ENCODE data around the gene NSD1.

Gene NSD1, protein sequence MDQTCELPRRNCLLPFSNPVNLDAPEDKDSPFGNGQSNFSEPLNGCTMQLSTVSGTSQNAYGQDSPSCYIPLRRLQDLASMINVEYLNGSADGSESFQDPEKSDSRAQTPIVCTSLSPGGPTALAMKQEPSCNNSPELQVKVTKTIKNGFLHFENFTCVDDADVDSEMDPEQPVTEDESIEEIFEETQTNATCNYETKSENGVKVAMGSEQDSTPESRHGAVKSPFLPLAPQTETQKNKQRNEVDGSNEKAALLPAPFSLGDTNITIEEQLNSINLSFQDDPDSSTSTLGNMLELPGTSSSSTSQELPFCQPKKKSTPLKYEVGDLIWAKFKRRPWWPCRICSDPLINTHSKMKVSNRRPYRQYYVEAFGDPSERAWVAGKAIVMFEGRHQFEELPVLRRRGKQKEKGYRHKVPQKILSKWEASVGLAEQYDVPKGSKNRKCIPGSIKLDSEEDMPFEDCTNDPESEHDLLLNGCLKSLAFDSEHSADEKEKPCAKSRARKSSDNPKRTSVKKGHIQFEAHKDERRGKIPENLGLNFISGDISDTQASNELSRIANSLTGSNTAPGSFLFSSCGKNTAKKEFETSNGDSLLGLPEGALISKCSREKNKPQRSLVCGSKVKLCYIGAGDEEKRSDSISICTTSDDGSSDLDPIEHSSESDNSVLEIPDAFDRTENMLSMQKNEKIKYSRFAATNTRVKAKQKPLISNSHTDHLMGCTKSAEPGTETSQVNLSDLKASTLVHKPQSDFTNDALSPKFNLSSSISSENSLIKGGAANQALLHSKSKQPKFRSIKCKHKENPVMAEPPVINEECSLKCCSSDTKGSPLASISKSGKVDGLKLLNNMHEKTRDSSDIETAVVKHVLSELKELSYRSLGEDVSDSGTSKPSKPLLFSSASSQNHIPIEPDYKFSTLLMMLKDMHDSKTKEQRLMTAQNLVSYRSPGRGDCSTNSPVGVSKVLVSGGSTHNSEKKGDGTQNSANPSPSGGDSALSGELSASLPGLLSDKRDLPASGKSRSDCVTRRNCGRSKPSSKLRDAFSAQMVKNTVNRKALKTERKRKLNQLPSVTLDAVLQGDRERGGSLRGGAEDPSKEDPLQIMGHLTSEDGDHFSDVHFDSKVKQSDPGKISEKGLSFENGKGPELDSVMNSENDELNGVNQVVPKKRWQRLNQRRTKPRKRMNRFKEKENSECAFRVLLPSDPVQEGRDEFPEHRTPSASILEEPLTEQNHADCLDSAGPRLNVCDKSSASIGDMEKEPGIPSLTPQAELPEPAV (N-terminal part only)

DNA sequence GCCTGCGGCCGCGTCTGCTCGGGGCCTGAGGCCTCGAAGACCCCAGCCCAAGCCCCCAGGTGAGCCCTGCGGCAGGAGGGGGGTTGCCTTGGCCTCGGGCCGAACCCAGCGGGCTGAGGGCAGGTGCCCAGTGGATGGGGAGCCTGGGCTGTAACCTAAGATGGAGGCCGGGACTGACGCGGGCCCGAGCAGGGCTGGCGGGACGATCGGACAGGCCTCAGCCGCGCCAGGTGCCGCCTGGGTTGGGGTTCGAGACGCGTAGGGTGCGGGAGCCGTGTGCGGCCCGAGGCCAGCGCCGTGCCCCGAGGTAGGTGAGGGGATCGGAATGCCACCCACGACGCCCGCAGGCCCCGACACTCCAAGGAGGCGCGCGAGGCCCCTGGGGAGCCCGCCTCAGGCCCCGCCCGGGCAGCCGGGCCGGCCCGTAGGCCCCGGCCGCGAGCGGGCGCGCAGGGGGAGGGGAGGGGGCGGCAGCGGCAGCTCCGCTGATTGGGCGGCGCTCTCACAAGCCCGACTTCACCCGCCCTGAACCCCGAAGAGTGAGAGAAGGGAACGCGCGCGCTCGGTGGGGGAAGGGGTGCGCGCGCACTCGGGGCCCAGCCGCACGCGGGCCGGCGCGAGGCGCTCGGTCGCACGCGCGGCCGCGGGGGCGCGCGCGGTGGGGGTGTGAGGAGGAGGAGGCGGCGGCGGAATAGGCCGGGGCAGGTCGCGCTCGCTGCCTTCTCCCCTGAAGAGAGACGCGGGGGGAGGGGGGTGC is at the start of gene NSD1:
Gene NSD1 (plus strand): TSS at position 678 of the 757 bp plus-strand sequence. CDS start 1,331 bp downstream, outside the sequence.
- DNase-seq: peak; percentile 92

GRCh38 chr5:177084175-177084574 is 49.4 kb upstream of the NSD1 start:
- no peak for DNase-seq

- DNase-seq: no peak
These were observed 47.5 kb upstream of the NSD1 start for GRCh38 chr5:177085985-177086653.

GRCh38 chr5:177086654-177087397 is 46.7 kb upstream of the NSD1 start, which contains the start of gene FGFR4:
Gene FGFR4, plus strand, starts transcription at chr5:177086915. Its CDS starts 2,688 bp downstream, at chr5:177089603.
- peak; percentile 64 for DNase-seq

DNA sequence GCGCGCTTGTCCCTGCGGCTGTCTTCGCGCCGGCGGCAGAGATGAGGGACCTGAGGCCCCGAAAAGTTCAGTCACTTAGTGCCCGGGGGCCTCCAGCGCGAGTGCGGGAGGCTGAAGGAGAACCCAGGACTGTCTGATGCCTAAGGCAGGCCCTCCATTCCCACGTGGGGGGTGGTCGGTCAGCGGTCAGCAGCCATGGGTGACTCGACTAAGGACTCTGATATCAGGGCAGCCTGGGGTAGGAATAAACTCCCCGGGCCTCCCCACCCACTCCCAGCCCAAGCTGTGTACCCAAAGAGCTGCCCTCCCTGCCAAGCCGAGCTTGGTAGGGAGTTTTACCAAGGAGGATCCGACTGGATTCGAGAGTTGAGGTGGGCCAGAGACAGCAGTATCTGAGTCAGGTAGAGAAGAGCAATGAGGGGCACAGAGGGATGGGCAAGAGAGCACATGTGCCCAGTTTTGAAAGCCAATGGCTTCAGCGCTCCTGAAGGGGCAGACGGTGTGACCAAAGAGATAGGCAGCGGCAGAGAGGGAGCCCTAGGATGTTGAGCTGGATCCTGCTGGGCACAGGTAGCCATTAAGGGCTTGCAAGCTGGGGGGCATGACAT is 46.1 kb upstream of the NSD1 start:
- no peak for DNase-seq

DNA sequence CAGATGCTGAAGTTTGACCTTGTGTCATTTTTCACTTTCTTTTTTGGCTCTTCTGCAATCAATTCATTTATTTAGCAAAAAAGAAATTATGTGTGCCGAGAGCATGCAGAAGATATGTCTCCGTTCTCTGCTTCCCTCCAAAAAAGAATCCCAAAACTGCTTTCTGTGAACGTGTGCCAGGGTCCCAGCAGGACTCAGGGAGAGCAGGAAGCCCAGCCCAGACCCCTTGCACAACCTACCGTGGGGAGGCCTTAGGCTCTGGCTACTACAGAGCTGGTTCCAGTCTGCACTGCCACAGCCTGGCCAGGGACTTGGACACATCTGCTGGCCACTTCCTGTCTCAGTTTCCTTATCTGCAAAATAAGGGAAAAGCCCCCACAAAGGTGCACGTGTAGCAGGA is 44.4 kb upstream of the NSD1 start:
- DNase-seq: no peak

- no peak for DNase-seq
These were observed 43.5 kb upstream of the NSD1 start for GRCh38 chr5:177089825-177090641.

GRCh38 chr5:177090813-177091212 is 42.8 kb upstream of the NSD1 start:
- no peak for DNase-seq

DNA sequence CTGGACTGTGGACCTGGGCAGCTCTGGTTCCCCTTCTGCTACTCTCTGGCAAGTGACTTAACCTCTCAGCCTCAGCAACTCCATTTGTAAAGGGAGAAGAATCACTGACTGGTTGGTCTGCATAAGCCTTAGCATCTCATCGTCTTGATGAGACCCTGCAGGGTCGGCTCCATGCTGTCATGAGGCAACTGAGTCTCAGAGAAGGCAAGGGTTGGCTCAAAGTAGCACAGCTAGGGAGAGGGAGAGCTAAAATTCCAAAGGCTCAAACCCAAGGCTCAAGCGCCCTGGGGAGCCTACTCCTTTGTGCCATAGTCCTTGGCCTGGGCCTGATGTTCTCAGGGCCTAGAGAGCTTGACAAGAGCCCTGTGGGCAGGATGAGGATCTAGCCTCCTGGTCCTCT is 42.3 kb upstream of the NSD1 start:
- no peak for DNase-seq

DNA sequence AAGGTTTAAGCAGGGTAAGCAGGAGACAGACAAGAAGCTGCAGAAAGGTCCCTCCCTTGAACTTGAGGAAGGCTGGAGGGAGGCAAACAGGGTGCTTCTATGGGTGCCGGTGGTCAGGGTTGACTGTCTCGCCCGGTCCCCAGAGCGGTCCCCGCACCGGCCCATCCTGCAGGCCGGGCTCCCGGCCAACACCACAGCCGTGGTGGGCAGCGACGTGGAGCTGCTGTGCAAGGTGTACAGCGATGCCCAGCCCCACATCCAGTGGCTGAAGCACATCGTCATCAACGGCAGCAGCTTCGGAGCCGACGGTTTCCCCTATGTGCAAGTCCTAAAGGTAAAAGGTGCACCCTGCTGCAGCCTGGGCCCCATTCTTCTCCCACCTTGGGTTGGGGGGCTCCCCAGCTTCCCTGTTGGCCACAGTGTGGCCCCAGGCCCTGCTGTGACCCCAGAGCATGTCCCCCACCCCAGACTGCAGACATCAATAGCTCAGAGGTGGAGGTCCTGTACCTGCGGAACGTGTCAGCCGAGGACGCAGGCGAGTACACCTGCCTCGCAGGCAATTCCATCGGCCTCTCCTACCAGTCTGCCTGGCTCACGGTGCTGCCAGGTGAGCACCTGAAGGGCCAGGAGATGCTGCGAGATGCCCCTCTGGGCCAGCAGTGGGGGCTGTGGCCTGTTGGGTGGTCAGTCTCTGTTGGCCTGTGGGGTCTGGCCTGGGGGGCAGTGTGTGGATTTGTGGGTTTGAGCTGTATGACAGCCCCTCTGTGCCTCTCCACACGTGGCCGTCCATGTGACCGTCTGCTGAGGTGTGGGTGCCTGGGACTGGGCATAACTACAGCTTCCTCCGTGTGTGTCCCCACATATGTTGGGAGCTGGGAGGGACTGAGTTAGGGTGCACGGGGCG is 41.1 kb upstream of the NSD1 start:
- DNase-seq: no peak

GRCh38 chr5:177093082-177093712 is 40.4 kb upstream of the NSD1 start:
- no peak for DNase-seq

DNA sequence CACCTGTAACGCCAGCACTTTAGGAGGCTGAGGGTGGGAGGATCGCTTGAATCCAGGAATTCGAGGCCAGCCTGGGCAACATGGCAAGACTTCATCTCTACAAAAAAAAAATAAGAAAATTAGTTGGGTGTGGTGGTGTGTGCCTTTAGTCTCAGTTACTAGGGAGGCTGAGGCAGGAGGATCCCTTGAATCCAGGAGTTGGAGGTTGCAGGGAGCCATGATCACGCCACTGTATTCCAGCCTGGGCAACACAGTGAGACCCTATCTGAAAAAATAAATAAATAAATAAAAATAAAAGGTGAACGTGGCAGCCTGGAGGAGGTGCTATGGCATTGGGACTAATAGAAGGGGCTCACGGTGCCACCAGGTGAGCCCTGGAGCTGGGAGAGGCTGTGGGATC is 39.8 kb upstream of the NSD1 start:
- no peak for DNase-seq

- no peak for DNase-seq
These were observed 39.1 kb upstream of the NSD1 start for GRCh38 chr5:177094224-177095087.

DNA sequence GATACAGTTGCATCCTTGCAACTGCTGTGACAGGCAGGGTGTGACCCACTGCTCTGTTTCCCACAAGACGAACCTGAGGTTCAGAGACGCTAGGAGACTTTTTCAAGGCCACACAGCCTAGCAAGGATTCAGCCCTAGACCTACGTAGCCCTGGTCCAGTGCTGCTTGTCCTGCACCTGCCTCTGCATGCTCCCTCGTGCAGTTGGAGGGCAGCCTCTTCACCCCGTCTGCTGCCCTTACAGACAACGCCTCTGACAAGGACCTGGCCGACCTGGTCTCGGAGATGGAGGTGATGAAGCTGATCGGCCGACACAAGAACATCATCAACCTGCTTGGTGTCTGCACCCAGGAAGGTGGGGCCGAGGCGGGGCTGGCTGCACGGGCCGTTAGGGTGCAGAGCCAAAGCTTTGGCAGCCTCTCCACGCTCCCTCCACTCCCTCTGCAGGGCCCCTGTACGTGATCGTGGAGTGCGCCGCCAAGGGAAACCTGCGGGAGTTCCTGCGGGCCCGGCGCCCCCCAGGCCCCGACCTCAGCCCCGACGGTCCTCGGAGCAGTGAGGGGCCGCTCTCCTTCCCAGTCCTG is 38.4 kb upstream of the NSD1 start:
- no peak for DNase-seq

DNA sequence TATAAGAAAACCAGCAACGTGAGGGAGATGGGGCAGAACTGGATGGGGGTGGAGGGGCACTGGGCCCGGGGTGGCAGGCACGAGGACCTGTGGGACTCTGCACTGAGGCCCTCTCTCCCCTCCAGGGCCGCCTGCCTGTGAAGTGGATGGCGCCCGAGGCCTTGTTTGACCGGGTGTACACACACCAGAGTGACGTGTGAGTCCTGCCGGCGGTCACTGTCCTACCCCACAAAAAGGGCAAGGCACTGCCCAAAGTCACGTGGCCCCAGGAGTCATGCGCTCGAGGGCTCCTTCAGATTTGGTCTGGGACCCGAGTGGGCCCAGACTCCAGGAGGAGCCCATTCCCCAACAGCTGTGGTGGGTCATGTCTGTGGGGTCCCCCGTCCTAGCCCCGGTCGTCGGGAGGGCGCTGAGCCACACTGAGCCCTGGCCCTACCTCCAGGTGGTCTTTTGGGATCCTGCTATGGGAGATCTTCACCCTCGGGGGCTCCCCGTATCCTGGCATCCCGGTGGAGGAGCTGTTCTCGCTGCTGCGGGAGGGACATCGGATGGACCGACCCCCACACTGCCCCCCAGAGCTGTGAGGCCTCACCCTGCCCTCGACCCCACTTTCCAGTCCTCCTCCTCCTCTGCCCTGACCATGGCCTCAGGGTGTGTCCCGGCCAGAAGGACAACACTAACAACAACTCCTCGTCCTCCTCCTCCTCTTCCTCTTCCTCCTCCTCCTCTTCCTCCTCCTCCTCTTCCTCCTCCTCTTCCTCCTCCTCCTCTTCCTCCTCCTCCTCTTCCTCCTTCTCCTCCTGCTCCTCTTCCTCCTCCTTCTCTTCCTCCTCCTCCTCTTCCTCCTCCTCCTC is 37.2 kb upstream of the NSD1 start:
- DNase-seq: no peak
